ENCODE measurements around the gene FBF1. TPM values are rescaled to one million over a fixed set of nuclear protein-coding genes. Genes with fewer than 3 reads are reported as not detected.
"Not testable (repeated sequence)": the region's sequence is repeated elsewhere in the genome, so short reads cannot be mapped to it uniquely, and the experiment has no call there.

FBF1 gene
- total and polyA plus RNA-seq, 2 donors (not counting 3 experiments of a cell fraction or from before 2014, with no cell fraction given) = 4.9 to 9.4 TPM

DNA sequence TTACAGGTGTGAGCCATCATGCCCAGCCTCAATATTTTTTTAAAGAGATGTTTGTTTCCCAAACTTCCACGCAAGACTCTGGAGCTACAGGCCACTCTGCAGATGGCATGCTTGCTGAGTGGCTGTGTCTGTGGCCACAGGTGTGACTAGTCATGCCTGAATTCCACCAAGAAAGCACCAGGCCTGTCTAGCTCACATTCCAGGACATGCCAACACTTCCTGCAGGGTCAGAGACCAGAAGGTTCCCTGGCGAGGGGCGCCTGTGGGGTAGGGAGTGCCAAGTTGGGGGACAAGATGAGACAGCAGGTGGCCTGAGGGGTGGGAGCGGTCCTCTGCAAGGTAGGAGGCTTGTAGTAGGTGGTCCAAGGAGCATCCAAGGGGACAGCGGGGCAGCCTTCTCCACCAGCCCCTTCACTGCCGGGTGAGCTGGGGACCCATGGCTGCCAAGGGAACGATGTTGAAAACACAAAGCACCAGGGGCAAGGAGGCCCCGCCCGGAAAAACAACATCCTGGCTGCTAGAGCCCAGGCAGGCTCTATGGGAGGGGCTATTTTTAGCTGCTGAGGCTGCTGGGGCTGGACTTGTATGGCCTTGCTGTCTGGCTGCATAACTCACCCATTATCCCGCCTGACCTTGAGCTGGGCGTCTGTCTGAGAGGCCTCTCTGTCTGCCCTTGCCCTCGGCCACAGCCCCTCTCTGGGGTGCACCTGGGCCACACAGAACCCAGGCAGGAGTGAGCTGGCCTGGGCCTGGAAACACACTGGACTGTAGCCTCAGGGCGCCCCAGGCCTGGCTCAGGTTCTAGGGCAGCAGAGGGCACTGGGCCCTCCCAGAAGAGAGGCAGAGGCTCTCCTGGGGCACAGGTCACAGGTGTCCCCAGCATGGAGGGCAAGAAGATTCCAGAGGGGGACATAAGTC is 68.1 kb downstream of the FBF1 start:
- intact Hi-C loops (cut with micrococcal nuclease) (loop anchor here (1.0 kb wide), 3 partner anchors 17 to 88 kb away; partner anchors contain the start of genes UNK and WBP2), dilution Hi-C loops (cut with MboI; ENCODE audit: extremely low pct_ligation_motif_present, low sequenced_read_pairs) (no loop called here)
- H2AFZ ChIP-seq (ENCODE audit: low read depth, low read length) = peak overlapping the region; percentile 32
- no peak overlapping the region for H3K4me3 ChIP-seq (replicated peaks in 1 of 3; ENCODE audit: insufficient read depth in 1 of 3, low read depth in 1 of 3, low read length in 3 of 3)
- peaks cover 3 to 18% of the 10 kb centered on the region in 2 experiments for H3K36me3 ChIP-seq (ENCODE audit: control insufficient read depth in 2 of 2, extremely low read depth in 1 of 2, insufficient read depth in 2 of 2, low read length in 2 of 2)
- DNase-seq (ENCODE audit: low read depth, low spot score) (peak; percentile 95), FAIRE-seq (peak; percentile 100)
- peak overlapping the region; percentile 77 for H3K9ac ChIP-seq (replicated peaks; ENCODE audit: extremely low read depth, insufficient read depth, low read length)
- no peak for TF ChIP-seq EZH2 (IDR thresholded peaks at IDR 0.05; ENCODE audit: borderline replicate concordance, low read depth, low read length, severe bottlenecking)
- no peak for TF ChIP-seq GATA2 (IDR thresholded peaks at IDR 0.05; ENCODE audit: insufficient read depth, insufficient read length, low read depth, low read length)
- TF ChIP-seq JUN (IDR thresholded peaks at IDR 0.05; ENCODE audit: borderline replicate concordance, insufficient read depth, insufficient read length, low read depth) = no peak
- TF ChIP-seq, protein P1, sequence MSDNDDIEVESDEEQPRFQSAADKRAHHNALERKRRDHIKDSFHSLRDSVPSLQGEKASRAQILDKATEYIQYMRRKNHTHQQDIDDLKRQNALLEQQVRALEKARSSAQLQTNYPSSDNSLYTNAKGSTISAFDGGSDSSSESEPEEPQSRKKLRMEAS (IDR thresholded peaks at IDR 0.05; ENCODE audit: insufficient read depth, insufficient read length) = no peak
- TF ChIP-seq POLR2A (IDR thresholded peaks at IDR 0.05; ENCODE audit: low read depth, low read length) = peak; percentile 63
- no peak for TF ChIP-seq FOS (IDR thresholded peaks at IDR 0.05; ENCODE audit: borderline replicate concordance, insufficient read depth, low read length)
- TF ChIP-seq MYC (IDR thresholded peaks at IDR 0.05; ENCODE audit: low read depth, low read length) = no peak
- TF ChIP-seq, protein P2, sequence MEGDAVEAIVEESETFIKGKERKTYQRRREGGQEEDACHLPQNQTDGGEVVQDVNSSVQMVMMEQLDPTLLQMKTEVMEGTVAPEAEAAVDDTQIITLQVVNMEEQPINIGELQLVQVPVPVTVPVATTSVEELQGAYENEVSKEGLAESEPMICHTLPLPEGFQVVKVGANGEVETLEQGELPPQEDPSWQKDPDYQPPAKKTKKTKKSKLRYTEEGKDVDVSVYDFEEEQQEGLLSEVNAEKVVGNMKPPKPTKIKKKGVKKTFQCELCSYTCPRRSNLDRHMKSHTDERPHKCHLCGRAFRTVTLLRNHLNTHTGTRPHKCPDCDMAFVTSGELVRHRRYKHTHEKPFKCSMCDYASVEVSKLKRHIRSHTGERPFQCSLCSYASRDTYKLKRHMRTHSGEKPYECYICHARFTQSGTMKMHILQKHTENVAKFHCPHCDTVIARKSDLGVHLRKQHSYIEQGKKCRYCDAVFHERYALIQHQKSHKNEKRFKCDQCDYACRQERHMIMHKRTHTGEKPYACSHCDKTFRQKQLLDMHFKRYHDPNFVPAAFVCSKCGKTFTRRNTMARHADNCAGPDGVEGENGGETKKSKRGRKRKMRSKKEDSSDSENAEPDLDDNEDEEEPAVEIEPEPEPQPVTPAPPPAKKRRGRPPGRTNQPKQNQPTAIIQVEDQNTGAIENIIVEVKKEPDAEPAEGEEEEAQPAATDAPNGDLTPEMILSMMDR (IDR thresholded peaks at IDR 0.05; ENCODE audit: extremely low read depth in 1 of 2, insufficient read depth in 1 of 2, low read depth in 1 of 2, low read length in 2 of 2) = no peak
- TF ChIP-seq POLR2AphosphoS5 (IDR thresholded peaks at IDR 0.05; ENCODE audit: insufficient read depth, low read depth, low read length) = peak; percentile 50
- ChIA-PET POLR2A (interaction anchor here (0.7 to 1.9 kb wide), 4 partner anchors 14 to 94 kb away, joined by 3 to 11 read pairs (median 7); partner anchors contain the start of gene WBP2), CTCF (interaction anchor here (0.5 to 10.3 kb wide), 9 partner anchors 15 to 386 kb away, joined by 3 to 241 read pairs (median 6); partner anchors contain the start of genes TRIM65, UNC13D and WBP2)
- no peaks in the 10 kb centered on the region for H4K20me1 ChIP-seq (replicated peaks; ENCODE audit: control insufficient read depth, extremely low read depth, insufficient read depth, low read length)
- peak overlapping the region; percentile 95 for H3K27ac ChIP-seq (ENCODE audit: insufficient read depth, low read depth, low read length)
- H3K27me3 ChIP-seq (ENCODE audit: control insufficient read depth in 2 of 2, insufficient read depth in 2 of 2, low read length in 2 of 2) = no peaks in the 10 kb centered on the region
- BruUV-seq (replicated peaks) = no TSS peak
- H3K4me2 ChIP-seq (ENCODE audit: insufficient read depth, low read length) = peak overlapping the region; percentile 29
- H3K79me2 ChIP-seq (ENCODE audit: control insufficient read depth, insufficient read depth, low read length) = peaks cover 6% of the 10 kb centered on the region
- no peaks in the 10 kb centered on the region for H3K9me1 ChIP-seq (replicated peaks; ENCODE audit: control insufficient read depth, extremely low read depth, insufficient read depth, low read length)
- H3K4me1 ChIP-seq (ENCODE audit: control insufficient read depth, extremely low read depth, insufficient read depth, low read length) = peaks cover 43% of the 10 kb centered on the region
- no peaks in the 10 kb centered on the region for H3K9me3 ChIP-seq (replicated peaks; ENCODE audit: control insufficient read depth, insufficient read depth, low read length)

DNA sequence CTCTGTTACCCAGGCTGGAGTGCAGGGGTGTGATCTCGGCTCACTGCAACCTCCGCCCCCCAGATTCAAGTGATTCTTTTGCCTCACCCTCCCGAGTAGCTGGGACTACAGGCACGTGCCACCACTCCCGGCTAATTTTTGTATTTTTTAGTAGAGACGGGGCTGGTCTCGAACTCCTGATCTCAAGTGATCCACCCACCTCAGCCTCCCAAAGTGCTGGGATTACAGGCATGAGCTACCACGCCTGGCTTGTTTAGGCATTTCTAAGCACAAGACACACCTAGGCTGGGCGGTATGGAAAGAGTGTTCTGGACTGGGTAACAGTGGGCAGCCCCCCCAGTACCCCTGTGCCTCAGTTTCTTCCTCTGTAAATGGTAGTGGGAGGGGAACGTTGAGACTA is 70.6 kb downstream of the FBF1 start:
- DNase-seq (ENCODE audit: low read depth, low spot score); H3K27me3 ChIP-seq (ENCODE audit: control insufficient read depth in 2 of 2, insufficient read depth in 2 of 2, low read length in 2 of 2); H3K79me2 ChIP-seq (ENCODE audit: control insufficient read depth, insufficient read depth, low read length); H3K9me1 ChIP-seq (replicated peaks; ENCODE audit: control insufficient read depth, extremely low read depth, insufficient read depth, low read length); H3K4me3 ChIP-seq (replicated peaks in 1 of 3; ENCODE audit: insufficient read depth in 1 of 3, low read depth in 1 of 3, low read length in 3 of 3); H3K4me2 ChIP-seq (ENCODE audit: insufficient read depth, low read length); intact Hi-C loops (cut with micrococcal nuclease); BruUV-seq (replicated peaks); H4K20me1 ChIP-seq (replicated peaks; ENCODE audit: control insufficient read depth, extremely low read depth, insufficient read depth, low read length); H3K27ac ChIP-seq (ENCODE audit: insufficient read depth, low read depth, low read length); dilution Hi-C loops (cut with MboI; ENCODE audit: extremely low pct_ligation_motif_present, low sequenced_read_pairs); H3K9ac ChIP-seq (replicated peaks; ENCODE audit: extremely low read depth, insufficient read depth, low read length); H3K9me3 ChIP-seq (replicated peaks; ENCODE audit: control insufficient read depth, insufficient read depth, low read length); FAIRE-seq: not testable (repeated sequence)
- ChIA-PET CTCF (interaction anchor here (1.8 to 10.3 kb wide), 2 partner anchors 12 to 26 kb away, joined by 4 to 241 read pairs; partner anchors contain the start of genes TRIM65 and WBP2), POLR2A (interaction anchor here (1.7 kb wide), 1 partner anchor 12 kb away, joined by 5 read pairs; no protein-coding TSS in a partner anchor)
- peaks cover 25% of the 10 kb centered on the region for H3K4me1 ChIP-seq (ENCODE audit: control insufficient read depth, extremely low read depth, insufficient read depth, low read length)
- peak overlapping the region; percentile 94 for H2AFZ ChIP-seq (ENCODE audit: low read depth, low read length)
- peaks cover 3 to 13% of the 10 kb centered on the region in 2 experiments for H3K36me3 ChIP-seq (ENCODE audit: control insufficient read depth in 2 of 2, extremely low read depth in 1 of 2, insufficient read depth in 2 of 2, low read length in 2 of 2)

Data from endothelial cell of umbilical vein (primary cell).